K562 (cell line): ENCODE data around the gene PPRC1. TPM values are rescaled to one million over a fixed set of nuclear protein-coding genes. Genes with fewer than 3 reads are reported as not detected.

ENCODE experiments used
- BCOR ChIP-seq: fragments of 450-650 bp; IDR thresholded peaks from 2 replicates; pipeline ENCODE4 v1.6.1; 2016
- E2F6 ChIP-seq, 2 experiments: IDR thresholded peaks; 2 replicates each; pipeline ENCODE4 v1.6.1; 2011; ENCODE audit warnings: borderline replicate concordance in 1 of 2, control low read depth in 1 of 2, low read depth in 1 of 2, low read length in 1 of 2, mild to moderate bottlenecking in 1 of 2, mixed read lengths in 1 of 2, moderate library complexity in 1 of 2; ENCODE audit not compliant: insufficient read depth in 1 of 2, insufficient read length in 1 of 2, poor library complexity in 1 of 2, severe bottlenecking in 1 of 2; ENCODE audit errors: extremely low read depth in 1 of 2
- ELF1 ChIP-seq: fragments of 200-800 bp; sonication (Bioruptor generic); IDR thresholded peaks from 2 replicates; pipeline ENCODE4 v1.6.1; 2016; ENCODE audit warnings: missing genetic modification characterization, missing compliant biosample characterization
- EP400 ChIP-seq: fragments of 450-650 bp; IDR thresholded peaks from 2 replicates; pipeline ENCODE4 v1.6.1; 2017; ENCODE audit warnings: antibody characterized with exemption, mild to moderate bottlenecking, moderate library complexity
- FOXK2 ChIP-seq, 2 experiments: fragments of 450-650 bp; IDR thresholded peaks in 1 of 2; conservative IDR thresholded peaks in 1 of 2; 2 replicates each; pipeline ENCODE4 v1.6.1; 2016; ENCODE audit warnings: low read depth in 2 of 2, mild to moderate bottlenecking in 1 of 2
- HDAC1 ChIP-seq, 2 experiments: fragments of 450-650 bp; IDR thresholded peaks; 2 replicates each; pipeline ENCODE4 v1.6.1; 2016 to 2017; ENCODE audit warnings: inconsistent platforms in 1 of 2, mild to moderate bottlenecking in 1 of 2, moderate library complexity in 1 of 2
- LARP7 ChIP-seq: fragments of 450-650 bp; IDR thresholded peaks from 2 replicates; pipeline ENCODE4 v1.6.1; 2016
- MAX ChIP-seq: sonication (generic); formaldehyde crosslinking; IDR thresholded peaks from 2 replicates; pipeline ENCODE4 v1.9.0; 2022; ENCODE audit warnings: mild to moderate bottlenecking, missing genetic modification reagents
- MLLT1 ChIP-seq, 2 experiments: fragments of 450-650 bp; IDR thresholded peaks; 2 replicates each; pipeline ENCODE4 v1.6.1; 2016
- MNT ChIP-seq, 2 experiments: fragments of 450-650 bp; conservative IDR thresholded peaks; 2 replicates each; pipeline ENCODE4 v1.6.1; 2017; ENCODE audit warnings: mild to moderate bottlenecking in 2 of 2, moderate library complexity in 2 of 2
- POLR2G ChIP-seq: fragments of 200-400 bp; formaldehyde crosslinking; IDR thresholded peaks from 2 replicates; pipeline ENCODE4 v1.6.1; 2017; ENCODE audit warnings: low read depth, mild to moderate bottlenecking, antibody characterized with exemption, low read length, moderate library complexity
- RBFOX2 ChIP-seq: fragments of 200-400 bp; formaldehyde crosslinking; IDR thresholded peaks from 2 replicates; pipeline ENCODE4 v1.6.1; 2017; ENCODE audit warnings: low read depth, mild to moderate bottlenecking, low read length, moderate library complexity
- SAP30 ChIP-seq: fragments of 200-600 bp; sonication (generic); IDR thresholded peaks from 2 replicates; pipeline ENCODE4 v1.6.1; 2012; ENCODE audit warnings: borderline replicate concordance, low read depth, mild to moderate bottlenecking, moderate library complexity, low read length, control low read depth, inconsistent platforms; ENCODE audit not compliant: insufficient read depth, poor library complexity, severe bottlenecking
- ZNF12 ChIP-seq: sonication (generic); formaldehyde crosslinking; IDR thresholded peaks from 2 replicates; pipeline ENCODE4 v1.4.0; 2020; ENCODE audit warnings: mild to moderate bottlenecking, missing genetic modification reagents
- ZNF407 ChIP-seq: fragments of 450-650 bp; IDR thresholded peaks from 2 replicates; pipeline ENCODE4 v1.6.1; 2016; ENCODE audit warnings: low read depth
- polyA plus RNA-seq, 8 experiments: library from polyadenylated mRNA; depleted of rRNA in 4 of 8; stranded (reverse) in 5 of 8; unstranded in 3 of 8; fragments of >200 nt; fragmentation: Nextera tagmentation in 2 of 8; fragmentation: Illumina TruSeq in 1 of 8; extraction: Ambion mirVana in 2 of 8; extraction: Trizol in 1 of 8; gene quantifications; 2 replicates each; pipeline versions ENCODE4 v1.2.1 to v1.2.3, GENCODE V29; 2011 to 2014; ENCODE audit warnings: inconsistent platforms in 1 of 8, missing spikeins in 1 of 8
- total RNA-seq, 7 experiments: library from RNA; depleted of rRNA in 6 of 7; stranded (reverse); fragments of >200 nt in 6 of 7; fragmentation: Illumina TruSeq in 2 of 7; extraction: Trizol in 2 of 7; gene quantifications; 2 replicates each; pipeline versions ENCODE4 v1.2.1 to v1.2.3, GENCODE V29; 2011 to 2021; ENCODE audit warnings: low replicate concordance in 1 of 7

Gene PPRC1
- total and polyA plus RNA-seq, 9 of the 15 experiments (the other 6 are each of a cell fraction or from before 2014, with no cell fraction given), result 8.5 to 47.1 (median 16.2) TPM

- TF ChIP-seq FOXK2 (conservative IDR thresholded peaks at IDR 0.05 in 1 of 2, IDR thresholded peaks at IDR 0.05 in 1 of 2; ENCODE audit: low read depth in 2 of 2), result peak in 1 of 2 experiments; percentile 13; a peak in 1 of 4 replicates
- TF ChIP-seq MAX (CRISPR knock-in tag), result peak; percentile 84
- peak; percentile 89 to 90 for TF ChIP-seq MNT (conservative IDR thresholded peaks at IDR 0.05)
- TF ChIP-seq RBFOX2, result peak; percentile 90
- peak in 1 of 2 experiments; percentile 82; a peak in 2 of 4 replicates for TF ChIP-seq HDAC1 (IDR thresholded peaks at IDR 0.05)
- TF ChIP-seq POLR2G, result peak; percentile 11
- peak; percentile 55 for TF ChIP-seq ELF1 (tag)
- 0 out of 4 replicates have a peak, but pooled peaks of 1 of the 2 experiments have one; percentile 20 for TF ChIP-seq MLLT1 (IDR thresholded peaks at IDR 0.05)
- peak; percentile 77 for TF ChIP-seq SAP30
- peak; percentile 30 to 54 for TF ChIP-seq E2F6 (IDR thresholded peaks at IDR 0.05; ENCODE audit: borderline replicate concordance in 1 of 2, extremely low read depth in 1 of 2, insufficient read depth in 1 of 2, insufficient read length in 1 of 2, low read depth in 1 of 2, low read length in 1 of 2, poor library complexity in 1 of 2, severe bottlenecking in 1 of 2)
- no peak for TF ChIP-seq ZNF407
- no peak for TF ChIP-seq BCOR
- 0 out of 2 replicates have a peak, but pooled peaks have one; percentile 56 for TF ChIP-seq ZNF12 (CRISPR knock-in tag)
- peak; percentile 97 for TF ChIP-seq EP400
- no peak for TF ChIP-seq LARP7
These were observed 19.7 kb downstream of the PPRC1 start (continued) for GRCh38 chr10:102152545-102152890.
